Liver (tissue), 3 donors: Measurements from ENCODE around the gene SLK.

Experiments
- ATF3 ChIP-seq: IDR thresholded peaks from 2 replicates; pipeline ENCODE4 v1.6.1; 2016; ENCODE audit warnings: antibody characterized with exemption
- CTCF ChIP-seq: fragments of 150-350 bp; IDR thresholded peaks from 2 replicates; pipeline ENCODE4 v1.5.1; 2017; ENCODE audit warnings: improper control_type of control experiment, low read depth, low read length; ENCODE audit not compliant: missing input control
- EGR1 ChIP-seq, 2 donors: IDR thresholded peaks; 2 replicates each; pipeline ENCODE4 v1.6.1; 2016 to 2018; ENCODE audit warnings: antibody characterized with exemption in 2 of 2, low read depth in 2 of 2
- GABPA ChIP-seq, 2 donors: IDR thresholded peaks in 1 of 2; conservative IDR thresholded peaks in 1 of 2; 2 replicates each; pipeline ENCODE4 v1.6.1; 2016; ENCODE audit warnings: antibody characterized with exemption in 2 of 2, mild to moderate bottlenecking in 1 of 2, moderate library complexity in 1 of 2
- JUND ChIP-seq, 2 donors: IDR thresholded peaks; 2 replicates each; pipeline ENCODE4 v1.6.1; 2016; ENCODE audit warnings: antibody characterized with exemption in 2 of 2
- RAD21 ChIP-seq, 2 donors: IDR thresholded peaks; 2 replicates each; pipeline ENCODE4 v1.6.1; 2016; ENCODE audit warnings: antibody characterized with exemption in 2 of 2, mild to moderate bottlenecking in 2 of 2
- REST ChIP-seq: IDR thresholded peaks from 2 replicates; pipeline ENCODE4 v1.6.1; 2016; ENCODE audit warnings: antibody characterized with exemption, mild to moderate bottlenecking
- SP1 ChIP-seq: IDR thresholded peaks from 2 replicates; pipeline ENCODE4 v1.6.1; 2018; ENCODE audit warnings: antibody characterized with exemption, mild to moderate bottlenecking
- TAF1 ChIP-seq: conservative IDR thresholded peaks from 2 replicates; pipeline ENCODE4 v1.6.1; 2016; ENCODE audit warnings: antibody characterized with exemption, mild to moderate bottlenecking
- YY1 ChIP-seq: IDR thresholded peaks from 2 replicates; pipeline ENCODE4 v1.6.1; 2016; ENCODE audit warnings: antibody characterized with exemption, mild to moderate bottlenecking
- TF ChIP-seq, protein P1 (sequence below): IDR thresholded peaks from 2 replicates; pipeline ENCODE4 v1.6.1; 2016; ENCODE audit warnings: antibody characterized with exemption
- TF ChIP-seq, protein P2 (sequence below): IDR thresholded peaks from 2 replicates; pipeline ENCODE4 v1.6.1; 2016; ENCODE audit warnings: antibody characterized with exemption
- donor health status: healthy.
- donor health status: healthy.

DNA sequence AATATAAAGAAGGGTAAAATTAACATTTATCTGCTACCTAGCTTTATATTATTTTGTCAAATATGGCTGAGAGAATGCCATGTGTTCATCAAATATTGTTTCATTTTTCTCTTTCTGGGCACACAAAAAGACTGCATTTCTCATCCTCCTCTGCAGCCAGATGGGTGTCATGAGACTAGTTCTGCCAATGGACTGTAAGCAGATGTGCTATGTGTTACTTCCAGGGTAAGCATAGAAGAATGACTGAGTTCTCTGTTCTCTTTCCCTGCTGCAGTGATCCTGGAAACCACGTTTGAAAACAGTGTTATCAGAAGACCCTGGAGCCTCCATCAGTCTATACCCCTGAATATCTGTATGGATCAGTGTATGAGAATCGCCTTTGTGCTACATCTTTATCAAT lies 24.1 kb upstream of the SLK start:
- TF ChIP-seq CTCF (no peak), YY1 (no peak), EGR1 (IDR thresholded peaks at IDR 0.05; ENCODE audit: low read depth in 2 of 2) (no peak), TAF1 (no peak), GABPA (IDR thresholded peaks at IDR 0.05 in 1 of 2, conservative IDR thresholded peaks at IDR 0.05 in 1 of 2) (no peak), RAD21 (IDR thresholded peaks at IDR 0.05) (no peak), REST (no peak), ATF3 (no peak), SP1 (no peak), JUND (IDR thresholded peaks at IDR 0.05) (no peak)
- TF ChIP-seq, protein P1, sequence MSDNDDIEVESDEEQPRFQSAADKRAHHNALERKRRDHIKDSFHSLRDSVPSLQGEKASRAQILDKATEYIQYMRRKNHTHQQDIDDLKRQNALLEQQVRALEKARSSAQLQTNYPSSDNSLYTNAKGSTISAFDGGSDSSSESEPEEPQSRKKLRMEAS, result no peak
- TF ChIP-seq, protein P2, sequence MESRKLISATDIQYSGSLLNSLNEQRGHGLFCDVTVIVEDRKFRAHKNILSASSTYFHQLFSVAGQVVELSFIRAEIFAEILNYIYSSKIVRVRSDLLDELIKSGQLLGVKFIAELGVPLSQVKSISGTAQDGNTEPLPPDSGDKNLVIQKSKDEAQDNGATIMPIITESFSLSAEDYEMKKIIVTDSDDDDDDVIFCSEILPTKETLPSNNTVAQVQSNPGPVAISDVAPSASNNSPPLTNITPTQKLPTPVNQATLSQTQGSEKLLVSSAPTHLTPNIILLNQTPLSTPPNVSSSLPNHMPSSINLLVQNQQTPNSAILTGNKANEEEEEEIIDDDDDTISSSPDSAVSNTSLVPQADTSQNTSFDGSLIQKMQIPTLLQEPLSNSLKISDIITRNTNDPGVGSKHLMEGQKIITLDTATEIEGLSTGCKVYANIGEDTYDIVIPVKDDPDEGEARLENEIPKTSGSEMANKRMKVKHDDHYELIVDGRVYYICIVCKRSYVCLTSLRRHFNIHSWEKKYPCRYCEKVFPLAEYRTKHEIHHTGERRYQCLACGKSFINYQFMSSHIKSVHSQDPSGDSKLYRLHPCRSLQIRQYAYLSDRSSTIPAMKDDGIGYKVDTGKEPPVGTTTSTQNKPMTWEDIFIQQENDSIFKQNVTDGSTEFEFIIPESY, result no peak
